ENCODE data around the gene MIPOL1.

GRCh38 chr14:37375566-37375965 is 177.8 kb downstream of the MIPOL1 start:
- TF ChIP-seq EZH2 (IDR thresholded peaks at IDR 0.05; ENCODE audit: borderline replicate concordance, low read depth, low read length) (no peak), ELF4 (CRISPR knock-in tag; IDR thresholded peaks at IDR 0.05) (no peak), OTX1 (CRISPR knock-in tag; IDR thresholded peaks at IDR 0.05) (no peak)

Data from K562 (cell line).